H1 (cell line): Measurements from ENCODE around the gene CDK5RAP2. TPM values are rescaled to one million over a fixed set of nuclear protein-coding genes. Genes with fewer than 3 reads are reported as not detected.

ENCODE experiments used
- CTCF ChIA-PET: fragments of 300-600 bp; sonication (Branson Sonifier 250); formaldehyde crosslinking; loops from one replicate; lab custom pipeline; 2021; ENCODE audit not compliant: partially characterized antibody; lab: Charles Lee
- POLR2A ChIA-PET: fragments of 300-600 bp; sonication (Branson Sonifier 250); formaldehyde crosslinking; loops from one replicate; lab custom pipeline; 2021; ENCODE audit warnings: inconsistent platforms; ENCODE audit not compliant: partially characterized antibody; lab: Charles Lee
- DNase-seq, 2 experiments: peaks; one replicate each; pipeline versions ENCODE4 v3.0.0 to v3.0.0-alpha.2; 2010 to 2022; ENCODE audit warnings: low spot score in 2 of 2, low read depth in 1 of 2, mixed read lengths in 1 of 2
- FAIRE-seq: peaks from 2 replicates; lab custom pipeline; 2011; peaks lifted over from hg19 to GRCh38; lab: Jason Lieb, UNC
- H2AFZ ChIP-seq: 2 replicates; pipeline ENCODE4 v1.8.1; 2012; ENCODE audit warnings: low read length, inconsistent platforms
- H2AK5ac ChIP-seq: 2 replicates; pipeline ENCODE4 v1.6.1; 2013; ENCODE audit warnings: low read depth, low read length
- H2BK120ac ChIP-seq: replicated peaks from 2 replicates; pipeline ENCODE3; 2013; ENCODE audit warnings: low read depth, low read length, inconsistent platforms
- H2BK12ac ChIP-seq: 2 replicates; pipeline ENCODE4 v1.6.1; 2013; ENCODE audit warnings: low read depth, low read length
- H2BK15ac ChIP-seq: 2 replicates; pipeline ENCODE4 v1.6.1; 2013; ENCODE audit warnings: low read length
- H2BK20ac ChIP-seq: 2 replicates; pipeline ENCODE4 v1.6.1; 2013; ENCODE audit warnings: low read length
- H2BK5ac ChIP-seq: 2 replicates; pipeline ENCODE4 v1.6.1; 2013; ENCODE audit warnings: low read depth, low read length
- H3K14ac ChIP-seq: 2 replicates; pipeline ENCODE4 v1.6.1; 2013; ENCODE audit warnings: inconsistent platforms; ENCODE audit not compliant: insufficient read length
- H3K18ac ChIP-seq: 2 replicates; pipeline ENCODE4 v1.6.1; 2013; ENCODE audit warnings: low read length; ENCODE audit errors: extremely low read depth
- H3K23ac ChIP-seq: 2 replicates; pipeline ENCODE4 v1.6.1; 2013; ENCODE audit warnings: inconsistent platforms; ENCODE audit not compliant: insufficient read length
- H3K23me2 ChIP-seq: 2 replicates; pipeline ENCODE4 v1.6.1; 2013; ENCODE audit warnings: low read depth, low read length
- H3K27ac ChIP-seq: 2 replicates; pipeline ENCODE4 v1.6.1; 2011; ENCODE audit warnings: low read depth, low read length, inconsistent platforms
- H3K27me3 ChIP-seq, 4 experiments: replicated peaks in 1 of 4; 1 replicate in 1 of 4; 2 replicates in 3 of 4; pipeline versions ENCODE4 v1.6.1 to v1.8.1; 2011 to 2013; ENCODE audit warnings: low read length in 3 of 4, mild to moderate bottlenecking in 3 of 4, inconsistent platforms in 2 of 4, mixed read lengths in 2 of 4, moderate library complexity in 1 of 4; ENCODE audit not compliant: control insufficient read depth in 3 of 4, insufficient read depth in 3 of 4; ENCODE audit errors: extremely low read depth in 1 of 4
- H3K36me3 ChIP-seq, 4 experiments: 2 replicates each; pipeline versions ENCODE4 v1.6.1 to v1.8.1; 2011 to 2013; ENCODE audit warnings: mild to moderate bottlenecking in 4 of 4, low read length in 3 of 4, moderate library complexity in 2 of 4, control low read depth in 1 of 4, inconsistent platforms in 1 of 4; ENCODE audit not compliant: insufficient read depth in 4 of 4, control insufficient read depth in 2 of 4
- H3K4ac ChIP-seq: replicated peaks from 2 replicates; pipeline ENCODE3; 2013; ENCODE audit warnings: low read length, low read depth, mixed read lengths, inconsistent platforms; ENCODE audit not compliant: insufficient read length
- H3K4me1 ChIP-seq, 4 experiments: replicated peaks in 1 of 4; 1 replicate in 1 of 4; 2 replicates in 3 of 4; pipeline versions ENCODE4 v1.6.1 to v1.8.1; 2011 to 2013; ENCODE audit warnings: low read length in 3 of 4, inconsistent platforms in 2 of 4, mixed read lengths in 1 of 4; ENCODE audit not compliant: insufficient read depth in 4 of 4, control insufficient read depth in 3 of 4
- H3K4me2 ChIP-seq, 2 experiments: 2 replicates each; pipeline versions ENCODE4 v1.6.1 to v1.8.1; 2011 to 2013; ENCODE audit warnings: low read depth in 2 of 2, low read length in 2 of 2, control low read depth in 1 of 2, inconsistent platforms in 1 of 2, mild to moderate bottlenecking in 1 of 2; ENCODE audit not compliant: insufficient read depth in 1 of 2
- H3K4me3 ChIP-seq, 4 experiments: fragments of 200-600, 300-600 bp in 1 of 4; sonication (generic), shearing (Covaris generic), sonication (Bioruptor Twin) in 1 of 4; 2 replicates each; pipeline versions ENCODE4 v1.5.1 to v1.8.1; 2011 to 2016; ENCODE audit warnings: low read length in 4 of 4, low read depth in 3 of 4, control low read depth in 2 of 4, inconsistent platforms in 2 of 4, mild to moderate bottlenecking in 2 of 4, mixed read lengths in 1 of 4, moderate library complexity in 1 of 4; ENCODE audit not compliant: insufficient read depth in 2 of 4; ENCODE audit errors: extremely low read depth in 1 of 4
- H3K56ac ChIP-seq: replicated peaks from 2 replicates; pipeline ENCODE3; 2013; ENCODE audit warnings: low read depth, mild to moderate bottlenecking, mixed read lengths, low read length, inconsistent platforms; ENCODE audit not compliant: insufficient read length
- H3K79me1 ChIP-seq: 2 replicates; pipeline ENCODE4 v1.6.1; 2013; ENCODE audit warnings: low read depth, low read length, control low read depth
- H3K79me2 ChIP-seq, 2 experiments: 2 replicates each; pipeline versions ENCODE4 v1.6.1 to v1.8.1; 2012 to 2013; ENCODE audit warnings: low read length in 2 of 2, mild to moderate bottlenecking in 2 of 2, inconsistent platforms in 1 of 2; ENCODE audit not compliant: insufficient read depth in 2 of 2, control insufficient read depth in 1 of 2
- H3K9ac ChIP-seq, 4 experiments: replicated peaks in 1 of 4; 1 replicate in 1 of 4; 2 replicates in 3 of 4; pipeline versions ENCODE4 v1.6.1 to v1.8.1; 2011 to 2013; ENCODE audit warnings: low read depth in 3 of 4, low read length in 3 of 4, control low read depth in 2 of 4, mild to moderate bottlenecking in 2 of 4, moderate library complexity in 2 of 4, inconsistent platforms in 1 of 4; ENCODE audit errors: extremely low read depth in 1 of 4
- H3K9me3 ChIP-seq, 2 experiments: 2 replicates each; pipeline versions ENCODE4 v1.6.1 to v1.8.1; 2012 to 2013; ENCODE audit warnings: mild to moderate bottlenecking in 2 of 2, moderate library complexity in 2 of 2, control low read depth in 1 of 2, inconsistent platforms in 1 of 2, low read depth in 1 of 2, low read length in 1 of 2, mixed read lengths in 1 of 2; ENCODE audit not compliant: insufficient read depth in 2 of 2
- H4K20me1 ChIP-seq, 2 experiments: replicated peaks in 1 of 2; 2 replicates each; pipeline versions ENCODE3 to v1.8.1; 2011 to 2013; ENCODE audit warnings: inconsistent platforms in 2 of 2, low read length in 2 of 2, mild to moderate bottlenecking in 1 of 2; ENCODE audit not compliant: insufficient read depth in 2 of 2, control insufficient read depth in 1 of 2
- H4K5ac ChIP-seq: 2 replicates; pipeline ENCODE4 v1.6.1; 2013; ENCODE audit warnings: low read length, low read depth, mixed read lengths, inconsistent platforms; ENCODE audit not compliant: insufficient read length
- H4K8ac ChIP-seq: 2 replicates; pipeline ENCODE4 v1.8.0; 2013; ENCODE audit warnings: mild to moderate bottlenecking, moderate library complexity, low read length, inconsistent platforms; ENCODE audit not compliant: insufficient read depth; ENCODE audit errors: extremely low read depth
- H4K91ac ChIP-seq: replicated peaks from 2 replicates; pipeline ENCODE3; 2013; ENCODE audit warnings: low read length, mixed read lengths, inconsistent platforms; ENCODE audit not compliant: insufficient read length
- ASH2L ChIP-seq: fragments of 200-600, 300-600 bp; sonication (generic); IDR thresholded peaks from one replicate; pipeline ENCODE4 v1.7.1; 2017; ENCODE audit warnings: low read length
- CHD2 ChIP-seq: IDR thresholded peaks from 2 replicates; pipeline ENCODE4 v1.6.1; 2012; ENCODE audit warnings: low read length, improper control_type of control experiment
- EP300 ChIP-seq, 2 experiments: IDR thresholded peaks; 1 replicate in 1 of 2; 2 replicates in 1 of 2; pipeline ENCODE4 v1.6.1; 2011 to 2012; ENCODE audit warnings: low read depth in 2 of 2, low read length in 2 of 2, mild to moderate bottlenecking in 2 of 2, borderline replicate concordance in 1 of 2, inconsistent platforms in 1 of 2, moderate library complexity in 1 of 2
- GABPA ChIP-seq: IDR thresholded peaks from 2 replicates; pipeline ENCODE4 v1.6.1; 2011; ENCODE audit warnings: mild to moderate bottlenecking, low read length, moderate library complexity, borderline replicate concordance; ENCODE audit not compliant: insufficient read depth
- GTF2F1 ChIP-seq: IDR thresholded peaks from 2 replicates; pipeline ENCODE4 v1.6.1; 2012; ENCODE audit warnings: low read depth, low read length, improper control_type of control experiment, borderline replicate concordance
- KDM1A ChIP-seq: fragments of 200-600, 300-600 bp; sonication (generic); IDR thresholded peaks from 2 replicates; pipeline ENCODE4 v1.7.1; 2016; ENCODE audit warnings: mild to moderate bottlenecking, low read length, borderline replicate concordance
- POLR2AphosphoS5 ChIP-seq: IDR thresholded peaks from 2 replicates; pipeline ENCODE4 v1.6.1; 2011; ENCODE audit warnings: low read depth, low read length
- RAD21 ChIP-seq, 2 experiments: IDR thresholded peaks in 1 of 2; conservative IDR thresholded peaks in 1 of 2; 2 replicates each; pipeline ENCODE4 v1.6.1; 2011; ENCODE audit warnings: low read depth in 2 of 2, low read length in 2 of 2, improper control_type of control experiment in 1 of 2, inconsistent platforms in 1 of 2, mild to moderate bottlenecking in 1 of 2, moderate library complexity in 1 of 2
- SAP30 ChIP-seq: fragments of 300-600 bp; sonication (generic); IDR thresholded peaks from 2 replicates; pipeline ENCODE4 v1.7.1; 2012; ENCODE audit warnings: low read length, moderate library complexity, mild to moderate bottlenecking, inconsistent platforms; ENCODE audit not compliant: insufficient read depth, insufficient replicate concordance
- SP1 ChIP-seq: IDR thresholded peaks from 2 replicates; pipeline ENCODE4 v1.6.1; 2011; ENCODE audit warnings: low read depth, low read length
- SP4 ChIP-seq: IDR thresholded peaks from 2 replicates; pipeline ENCODE4 v1.6.1; 2012; ENCODE audit warnings: low read length, inconsistent platforms
- TBP ChIP-seq: IDR thresholded peaks from 2 replicates; pipeline ENCODE4 v1.6.1; 2011; ENCODE audit warnings: low read depth, low read length, improper control_type of control experiment
- TCF12 ChIP-seq: IDR thresholded peaks from 2 replicates; pipeline ENCODE4 v1.6.1; 2011; ENCODE audit warnings: low read depth, mild to moderate bottlenecking, low read length
- TEAD4 ChIP-seq: IDR thresholded peaks from 2 replicates; pipeline ENCODE4 v1.6.1; 2012; ENCODE audit warnings: low read depth, low read length, inconsistent platforms, mixed read lengths
- WGBS, 2 experiments: shearing (Covaris generic) in 1 of 2; methylation state at CpG; one replicate each; pipeline versions ENCODE4 v1.1.6 to v1.1.7; 2013 to 2015; ENCODE audit warnings: low lambda C conversion rate in 2 of 2, mixed read lengths in 2 of 2, inconsistent platforms in 1 of 2, low coverage in 1 of 2, missing lambda C conversion rate in 1 of 2; ENCODE audit not compliant: insufficient replicate concordance in 2 of 2, insufficient coverage in 1 of 2, insufficient read length in 1 of 2; ENCODE audit errors: extremely low coverage in 1 of 2, missing lambda C conversion rate in 1 of 2; 5-methylcytosine and 5-hydroxymethylcytosine counted together
- polyA plus RNA-seq, 7 experiments: library from polyadenylated mRNA; depleted of rRNA in 3 of 7; stranded (reverse) in 5 of 7; unstranded in 2 of 7; fragments of >200 nt in 5 of 7; fragments of 200-250 nt in 2 of 7; gene quantifications; 1 replicate in 5 of 7; 2 replicates in 1 of 7; 4 replicates in 1 of 7; pipeline versions ENCODE4 v1.2.1 to v1.2.3, GENCODE V29; 2011 to 2013; ENCODE audit warnings: missing spikeins in 2 of 7, mixed read lengths in 2 of 7
- total RNA-seq: library from RNA; stranded (reverse); fragmentation: NEBNext Ultra II Directional; extraction: Animal tissue kit (Norgen Biotek cat#: 25700); gene quantifications from 2 replicates; pipeline ENCODE4 v1.2.1, GENCODE V29; 2021

The CDK5RAP2 gene
- total and polyA plus RNA-seq, 2 of the 8 experiments (the other 6 are each of a cell fraction or from before 2014, with no cell fraction given), result 19.8 to 49.4 TPM

DNA sequence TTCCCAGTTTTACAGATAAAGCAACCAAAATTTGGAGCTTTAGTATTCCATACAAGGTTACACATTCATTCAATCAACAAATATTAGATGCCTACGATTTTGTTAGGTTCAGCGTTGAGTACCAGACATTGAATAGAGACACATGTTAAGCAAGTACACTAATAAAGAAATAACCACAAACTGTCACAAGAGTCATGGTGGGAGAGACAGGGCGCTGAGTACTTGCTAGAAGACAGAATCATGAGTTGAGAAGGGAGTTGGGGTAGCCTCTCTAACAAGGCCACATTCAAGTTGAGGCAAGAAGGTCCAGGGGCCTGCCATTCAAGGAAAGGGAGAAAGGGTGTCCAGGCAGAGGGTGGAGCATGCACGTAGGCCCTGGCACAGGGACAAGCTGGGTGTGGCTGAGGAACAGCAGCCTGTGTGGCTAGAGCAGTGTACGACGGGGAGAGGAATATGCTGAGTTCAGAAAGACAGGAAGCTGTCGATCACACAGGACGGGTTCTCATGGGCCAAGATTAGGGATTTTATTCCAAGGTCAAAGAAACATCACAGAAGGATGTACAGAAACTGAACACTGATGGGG, 17.0 kb downstream of the CDK5RAP2 start:
- ChIA-PET POLR2A (interaction anchor here (1.5 kb wide), 1 partner anchor 9 kb away, joined by 5 read pairs; no protein-coding TSS in a partner anchor), CTCF (interaction anchor here (1.0 kb wide), 1 partner anchor 32 kb away, joined by 3 read pairs; no protein-coding TSS in a partner anchor)
- Histone ChIP-seq H2AK5ac (no peak overlapping the region), H2BK12ac (no peak overlapping the region), H3K14ac (no peak overlapping the region), H3K27ac (no peak overlapping the region), H3K4me1 (no peaks in the 10 kb centered on the region), H3K9ac (no peak overlapping the region), H2AFZ (no peak overlapping the region), H4K8ac (no peak overlapping the region), H3K79me2 (peaks cover 0 to 41% of the 10 kb centered on the region in 2 experiments; a peak in 2 of 4 replicates), H3K4me3 (no peak overlapping the region), H2BK5ac (no peak overlapping the region), H3K27me3 (no peaks in the 10 kb centered on the region), H2BK120ac (no peak overlapping the region), H3K56ac (no peak overlapping the region), H4K91ac (no peak overlapping the region), H3K4me2 (no peak overlapping the region), H3K79me1 (peaks cover 16% of the 10 kb centered on the region; the same call in 1 of the 2 replicates), H3K9me3 (no peaks in the 10 kb centered on the region), H3K23me2 (no peaks in the 10 kb centered on the region), H2BK20ac (no peak overlapping the region), H3K36me3 (peaks cover 4 to 33% (median 6%) of the 10 kb centered on the region in 4 experiments; a peak in 6 of 8 replicates), H3K4ac (no peak overlapping the region), H4K20me1 (peaks cover 7 to 12% of the 10 kb centered on the region in 2 experiments), H4K5ac (no peak overlapping the region), H3K18ac (no peak overlapping the region), H2BK15ac (no peak overlapping the region), H3K23ac (no peak overlapping the region)
- 93% methylated on average over 8 of the region's 8 CpGs; no CpG with 5 or more reads in 1 of the 2 experiments for WGBS, 2 experiments
- FAIRE-seq, result no peak
- DNase-seq, result no peak
- no peak for TF ChIP-seq SP1
- TF ChIP-seq KDM1A, result no peak
- no peak for TF ChIP-seq TCF12
- TF ChIP-seq ASH2L, result no peak
- no peak for TF ChIP-seq EP300 (IDR thresholded peaks at IDR 0.05; ENCODE audit: borderline replicate concordance in 1 of 2, low read depth in 2 of 2, low read length in 2 of 2)
- no peak for TF ChIP-seq CHD2
- TF ChIP-seq TBP, result no peak
- no peak for TF ChIP-seq SP4
- no peak for TF ChIP-seq SAP30
- TF ChIP-seq RAD21 (IDR thresholded peaks at IDR 0.05 in 1 of 2, conservative IDR thresholded peaks at IDR 0.05 in 1 of 2; ENCODE audit: low read depth in 2 of 2, low read length in 2 of 2), result no peak
- TF ChIP-seq GABPA, result no peak
- no peak for TF ChIP-seq TEAD4
- no peak for TF ChIP-seq POLR2AphosphoS5
- TF ChIP-seq GTF2F1, result no peak
